ENCODE results near the gene ZDHHC4. TPM values are rescaled to one million over a fixed set of nuclear protein-coding genes. Genes with fewer than 3 reads are reported as not detected.

Gene ZDHHC4
- total and polyA plus RNA-seq, 2 of the 13 experiments (the other 11 are each of a cell fraction or from before 2014, with no cell fraction given): 83.2 to 188 TPM

GRCh38 chr7:6606866-6607583, 29.8 kb downstream of the ZDHHC4 start:
- H3K36me3 ChIP-seq (replicated peaks in 1 of 2; ENCODE audit: control insufficient read depth in 1 of 2, insufficient read depth in 2 of 2, low read length in 2 of 2): peaks cover 0 to 22% of the 10 kb centered on the region in 2 experiments; a peak in 3 of 5 replicates
- no peaks in the 10 kb centered on the region for H3K27me3 ChIP-seq (ENCODE audit: control insufficient read depth in 1 of 2, insufficient read depth in 2 of 2, low read length in 2 of 2)
- ATAC-seq: no peak
- no peak overlapping the region for H3K4me2 ChIP-seq (ENCODE audit: low read depth, low read length)
- H3K4me1 ChIP-seq (ENCODE audit: insufficient read depth, low read length): no peaks in the 10 kb centered on the region
- no peak for TF ChIP-seq ZMYM4 (CRISPR knock-in tag; IDR thresholded peaks at IDR 0.05)
- no peak for TF ChIP-seq MBNL3 (CRISPR knock-in tag; conservative IDR thresholded peaks at IDR 0.05)
- no peak for TF ChIP-seq PLRG1 (conservative IDR thresholded peaks at IDR 0.05)
- TF ChIP-seq ZNF550 (CRISPR knock-in tag; IDR thresholded peaks at IDR 0.05; ENCODE audit: borderline replicate concordance): no peak
- no peak for TF ChIP-seq ZNF674 (CRISPR knock-in tag; IDR thresholded peaks at IDR 0.05; ENCODE audit: low read depth)
- no peak for TF ChIP-seq TERF1 (CRISPR knock-in tag; IDR thresholded peaks at IDR 0.05)
- no peak for TF ChIP-seq ATRX (CRISPR knock-in tag; IDR thresholded peaks at IDR 0.05; ENCODE audit: borderline replicate concordance)
- no peak for TF ChIP-seq MTERF4 (CRISPR knock-in tag; IDR thresholded peaks at IDR 0.05)
- no peak for TF ChIP-seq JUNB (CRISPR knock-in tag; IDR thresholded peaks at IDR 0.05; ENCODE audit: borderline replicate concordance)
- TF ChIP-seq TCF7L2 (IDR thresholded peaks at IDR 0.05; ENCODE audit: low read depth, low read length): no peak
- no peak for TF ChIP-seq ZNF773 (CRISPR knock-in tag; IDR thresholded peaks at IDR 0.05; ENCODE audit: borderline replicate concordance)
- in situ Hi-C loops (cut with HindIII; ENCODE audit: extremely low pct_ligation_motif_present, low pct_unique_long_range_greater_than_20kb) (no loop called here), intact Hi-C loops (cut with micrococcal nuclease; ENCODE audit: unreplicated experiment) (no loop called here)
- H3K9ac ChIP-seq (ENCODE audit: insufficient read depth, low read depth, low read length): no peak overlapping the region
- H2AFZ ChIP-seq (ENCODE audit: low read length): no peak overlapping the region
- ChIA-PET POLR2A (no interaction called here), CTCF (ENCODE audit: low intra/inter-chr PET ratio, low total read pairs) (no interaction called here)
- H4K20me1 ChIP-seq (ENCODE audit: insufficient read depth, low read length): no peaks in the 10 kb centered on the region; the same call in 1 of the 2 replicates
- H3K27ac ChIP-seq (ENCODE audit: extremely low read length, insufficient read depth, low read length): no peak overlapping the region
- BruUV-seq (replicated peaks): no TSS peak
- WGBS (ENCODE audit: low lambda C conversion rate): 97% methylated on average over 25 of the region's 36 CpGs
- no peak overlapping the region for H3K4me3 ChIP-seq (replicated peaks in 1 of 3; ENCODE audit: insufficient read depth in 1 of 3, low read depth in 2 of 3, low read length in 3 of 3)
- no peak for FAIRE-seq
- no peaks in the 10 kb centered on the region for H3K9me3 ChIP-seq (ENCODE audit: low read length)
- DNase-seq (ENCODE audit: low spot score): no peak
- no peaks in the 10 kb centered on the region for H3K79me2 ChIP-seq (ENCODE audit: insufficient read depth, low read length)
